ENCODE measurements around the gene ADIPOR2.

Gene ADIPOR2

GRCh38 chr12:1737652-1738286 lies 46.9 kb downstream of the ADIPOR2 start:
- DNase-seq: no peak

- no peak for DNase-seq
Observed at GRCh38 chr12:1738446-1738845, 47.6 kb downstream of the ADIPOR2 start.

GRCh38 chr12:1739368-1739767 lies 48.5 kb downstream of the ADIPOR2 start:
- DNase-seq: no peak

- no peak for DNase-seq
Observed at GRCh38 chr12:1740161-1740948, 49.5 kb downstream of the ADIPOR2 start.

- DNase-seq: no peak
Observed at GRCh38 chr12:1741154-1741949, 50.5 kb downstream of the ADIPOR2 start.

GRCh38 chr12:1744932-1745331 lies 54.1 kb downstream of the ADIPOR2 start:
- DNase-seq: no peak

- DNase-seq: no peak
Observed at GRCh38 chr12:1747609-1748008, 56.7 kb downstream of the ADIPOR2 start.

GRCh38 chr12:1749019-1749418 lies 58.1 kb downstream of the ADIPOR2 start:
- DNase-seq: no peak

- no peak for DNase-seq
Observed at GRCh38 chr12:1750300-1750699, 59.4 kb downstream of the ADIPOR2 start.

- DNase-seq: no peak
Observed at GRCh38 chr12:1758376-1758775, 67.5 kb downstream of the ADIPOR2 start.

GRCh38 chr12:1758887-1759286 lies 68.0 kb downstream of the ADIPOR2 start:
- DNase-seq: no peak

- DNase-seq: no peak
Observed at GRCh38 chr12:1760566-1761382, 69.9 kb downstream of the ADIPOR2 start.

GRCh38 chr12:1761857-1762256 lies 71.0 kb downstream of the ADIPOR2 start:
- DNase-seq: no peak

GRCh38 chr12:1763153-1763552 lies 72.3 kb downstream of the ADIPOR2 start:
- no peak for DNase-seq

GRCh38 chr12:1766110-1766509 lies 75.2 kb downstream of the ADIPOR2 start:
- no peak for DNase-seq

GRCh38 chr12:1767407-1768090 lies 76.7 kb downstream of the ADIPOR2 start:
- no peak for DNase-seq

- DNase-seq: no peak
Observed at GRCh38 chr12:1768615-1769014, 77.7 kb downstream of the ADIPOR2 start.

- no peak for DNase-seq
Observed at GRCh38 chr12:1769809-1770494, 79.1 kb downstream of the ADIPOR2 start.

GRCh38 chr12:1773937-1774655 lies 83.2 kb downstream of the ADIPOR2 start:
- DNase-seq: no peak

GRCh38 chr12:1776170-1776921 lies 85.5 kb downstream of the ADIPOR2 start:
- no peak for DNase-seq
